ENCODE measurements around the gene NDUFV2. TPM values are rescaled to one million over a fixed set of nuclear protein-coding genes. Genes with fewer than 3 reads are reported as not detected.
A peak's percentile ranks its signal among the peaks of the same experiment; 100 is the strongest.

Gene NDUFV2
- total RNA-seq, 3 donors from 2014 or later (not counting 1 experiment from before 2014, with no cell fraction given) = 137 to 188 (median 154) TPM

- H3K36me3 ChIP-seq (ENCODE audit: control insufficient read depth, insufficient read depth, low read length) = peaks cover 2% of the 10 kb centered on the region
- H3K27ac Mint-ChIP-seq = peak overlapping the region; percentile 68 to 98
These were observed 6.4 kb downstream of the NDUFV2 start for GRCh38 chr18:9108911-9109310.

GRCh38 chr18:9109523-9109922 is 7.0 kb downstream of the NDUFV2 start:
- Histone ChIP-seq H3K27me3 (ENCODE audit: control insufficient read depth, insufficient read depth, low read length) (no peaks in the 10 kb centered on the region), H3K9me3 (ENCODE audit: control insufficient read depth, insufficient read depth, low read length) (no peaks in the 10 kb centered on the region), H3K4me3 (ENCODE audit: low read length) (no peak overlapping the region), H3K4me1 (ENCODE audit: control insufficient read depth, insufficient read depth, low read length) (peaks cover 27% of the 10 kb centered on the region), H3K36me3 (ENCODE audit: control insufficient read depth, insufficient read depth, low read length) (peaks cover 2% of the 10 kb centered on the region), H3K27ac (ENCODE audit: low read length) (peak overlapping the region; percentile 14)
- H3K27ac Mint-ChIP-seq = peak overlapping the region; percentile 68 to 98
- no peak for TF ChIP-seq CTCF (IDR thresholded peaks at IDR 0.05)
- no peaks in the 10 kb centered on the region for H3K27me3 Mint-ChIP-seq (ENCODE audit: low read depth in 2 of 2)
- H3K4me3 Mint-ChIP-seq = peak overlapping the region; percentile 4
- DNase-seq (no peak), ATAC-seq (no peak)
- 82% methylated on average over 4 of the region's 4 CpGs for WGBS (ENCODE audit: insufficient coverage)
- intact Hi-C loops (cut with micrococcal nuclease) = loop anchor here (10.0 kb wide), 1 partner anchor 805 kb away; the partner anchor contains the start of gene VAPA
- H3K9me3 Mint-ChIP-seq = no peaks in the 10 kb centered on the region
- peaks cover 72% of the 10 kb centered on the region in 2 donors for H3K4me1 Mint-ChIP-seq
- no peaks in the 10 kb centered on the region for H3K36me3 Mint-ChIP-seq

More at GRCh38 chr18:9108911-9109310, 6.4 kb downstream of the NDUFV2 start:
- H3K27me3 Mint-ChIP-seq (ENCODE audit: low read depth in 2 of 2) = no peaks in the 10 kb centered on the region
- no peak for DNase-seq
- no peak overlapping the region for H3K27ac ChIP-seq (ENCODE audit: low read length)
- H3K4me1 ChIP-seq (ENCODE audit: control insufficient read depth, insufficient read depth, low read length) = peaks cover 32% of the 10 kb centered on the region
- peak overlapping the region; percentile 4 for H3K4me3 Mint-ChIP-seq
- H3K36me3 Mint-ChIP-seq = no peaks in the 10 kb centered on the region
- ATAC-seq = no peak
- TF ChIP-seq CTCF (IDR thresholded peaks at IDR 0.05) = no peak
- 73% methylated on average over 2 of the region's 2 CpGs for WGBS (ENCODE audit: insufficient coverage)
- H3K4me1 Mint-ChIP-seq = peaks cover 76 to 77% of the 10 kb centered on the region in 2 donors
- no peak overlapping the region for H3K4me3 ChIP-seq (ENCODE audit: low read length)
- intact Hi-C loops (cut with micrococcal nuclease) = loop anchor here (10.0 kb wide), 1 partner anchor 806 kb away; the partner anchor contains the start of gene VAPA
- no peaks in the 10 kb centered on the region for H3K27me3 ChIP-seq (ENCODE audit: control insufficient read depth, insufficient read depth, low read length)
- H3K9me3 Mint-ChIP-seq = no peaks in the 10 kb centered on the region
- no peaks in the 10 kb centered on the region for H3K9me3 ChIP-seq (ENCODE audit: control insufficient read depth, insufficient read depth, low read length)

- WGBS (ENCODE audit: insufficient coverage) = 73% methylated on average over 6 of the region's 7 CpGs
- H3K36me3 Mint-ChIP-seq = no peaks in the 10 kb centered on the region
- Histone ChIP-seq H3K27me3 (ENCODE audit: control insufficient read depth, insufficient read depth, low read length) (no peaks in the 10 kb centered on the region), H3K4me3 (ENCODE audit: low read length) (no peak overlapping the region), H3K27ac (ENCODE audit: low read length) (peak overlapping the region; percentile 82), H3K9me3 (ENCODE audit: control insufficient read depth, insufficient read depth, low read length) (no peaks in the 10 kb centered on the region), H3K4me1 (ENCODE audit: control insufficient read depth, insufficient read depth, low read length) (peaks cover 26% of the 10 kb centered on the region), H3K36me3 (ENCODE audit: control insufficient read depth, insufficient read depth, low read length) (no peaks in the 10 kb centered on the region)
- no peaks in the 10 kb centered on the region for H3K27me3 Mint-ChIP-seq (ENCODE audit: low read depth in 2 of 2)
- peak overlapping the region; percentile 25 for H3K4me3 Mint-ChIP-seq
- TF ChIP-seq CTCF (IDR thresholded peaks at IDR 0.05) = no peak
- ATAC-seq (no peak), DNase-seq (no peak)
- peaks cover 61 to 64% of the 10 kb centered on the region in 2 donors for H3K4me1 Mint-ChIP-seq
- intact Hi-C loops (cut with micrococcal nuclease) = no loop called here
- no peaks in the 10 kb centered on the region for H3K9me3 Mint-ChIP-seq
- H3K27ac Mint-ChIP-seq = peak overlapping the region; percentile 84 to 86
These were observed 11.1 kb downstream of the NDUFV2 start for GRCh38 chr18:9113468-9114149.

Data from natural killer cell (primary cell).